Measurements from ENCODE around the gene KDELR1. TPM values are rescaled to one million over a fixed set of nuclear protein-coding genes. Genes with fewer than 3 reads are reported as not detected.

KDELR1 gene
- polyA plus RNA-seq, 1 experiment, result 273 TPM

DNA sequence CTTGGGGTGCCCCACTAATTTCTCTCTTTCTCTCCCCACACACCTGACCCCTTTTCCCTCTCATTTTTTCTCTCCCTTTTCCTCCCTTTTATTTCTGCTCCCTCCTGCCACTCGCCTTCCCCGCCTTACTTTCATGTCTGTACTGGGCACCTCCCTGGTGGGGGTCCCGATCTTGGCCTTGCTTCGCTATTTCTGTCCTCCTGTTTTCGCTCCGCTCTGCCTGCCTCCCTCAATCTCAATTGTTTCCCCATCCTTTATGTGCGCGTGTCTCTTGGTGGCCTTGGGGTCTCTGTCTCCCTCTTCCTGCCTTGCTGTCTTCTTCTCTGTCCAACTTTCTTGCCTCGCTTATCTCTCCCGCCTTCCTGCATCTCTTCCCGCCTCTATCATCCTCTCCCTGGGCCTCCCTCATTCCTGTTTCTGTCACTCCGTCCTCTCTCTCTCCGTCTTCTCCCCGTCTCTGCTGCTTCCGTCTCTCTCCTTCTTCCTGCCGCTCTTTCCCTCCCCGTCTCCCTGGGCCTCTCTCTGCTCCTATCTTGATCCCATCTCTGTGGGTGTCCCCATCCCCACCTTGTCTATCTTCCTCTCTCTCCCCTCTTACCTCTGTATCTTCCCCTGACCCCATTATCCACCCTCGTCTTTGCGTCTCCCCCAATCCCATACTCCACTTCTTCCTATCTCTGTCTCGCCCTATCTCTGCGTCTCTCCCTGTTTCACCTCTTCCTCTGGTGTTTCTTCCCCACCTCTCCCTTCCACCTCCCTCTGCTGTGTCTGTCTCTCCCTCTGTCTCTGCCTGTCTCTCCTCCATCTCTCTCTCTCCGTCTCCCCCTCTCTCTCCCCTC is 6.1 kb upstream of the KDELR1 start:
- TF ChIP-seq, protein P1, sequence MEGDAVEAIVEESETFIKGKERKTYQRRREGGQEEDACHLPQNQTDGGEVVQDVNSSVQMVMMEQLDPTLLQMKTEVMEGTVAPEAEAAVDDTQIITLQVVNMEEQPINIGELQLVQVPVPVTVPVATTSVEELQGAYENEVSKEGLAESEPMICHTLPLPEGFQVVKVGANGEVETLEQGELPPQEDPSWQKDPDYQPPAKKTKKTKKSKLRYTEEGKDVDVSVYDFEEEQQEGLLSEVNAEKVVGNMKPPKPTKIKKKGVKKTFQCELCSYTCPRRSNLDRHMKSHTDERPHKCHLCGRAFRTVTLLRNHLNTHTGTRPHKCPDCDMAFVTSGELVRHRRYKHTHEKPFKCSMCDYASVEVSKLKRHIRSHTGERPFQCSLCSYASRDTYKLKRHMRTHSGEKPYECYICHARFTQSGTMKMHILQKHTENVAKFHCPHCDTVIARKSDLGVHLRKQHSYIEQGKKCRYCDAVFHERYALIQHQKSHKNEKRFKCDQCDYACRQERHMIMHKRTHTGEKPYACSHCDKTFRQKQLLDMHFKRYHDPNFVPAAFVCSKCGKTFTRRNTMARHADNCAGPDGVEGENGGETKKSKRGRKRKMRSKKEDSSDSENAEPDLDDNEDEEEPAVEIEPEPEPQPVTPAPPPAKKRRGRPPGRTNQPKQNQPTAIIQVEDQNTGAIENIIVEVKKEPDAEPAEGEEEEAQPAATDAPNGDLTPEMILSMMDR (IDR thresholded peaks at IDR 0.05; ENCODE audit: insufficient read depth, low read depth, low read length), result no peak
- DNase-seq (ENCODE audit: low read depth), result no peak
- Histone ChIP-seq H3K4me3 (ENCODE audit: low read depth, low read length) (peak overlapping the region; percentile 60), H3K36me3 (ENCODE audit: control insufficient read depth, insufficient read depth, low read length) (no peaks in the 10 kb centered on the region), H3K27me3 (ENCODE audit: control insufficient read depth, insufficient read depth, low read length) (peaks cover 4% of the 10 kb centered on the region; the same call in 1 of the 2 replicates)
- POLR2A ChIA-PET, result no interaction called here
- CTCF ChIA-PET, result no interaction called here

DNA sequence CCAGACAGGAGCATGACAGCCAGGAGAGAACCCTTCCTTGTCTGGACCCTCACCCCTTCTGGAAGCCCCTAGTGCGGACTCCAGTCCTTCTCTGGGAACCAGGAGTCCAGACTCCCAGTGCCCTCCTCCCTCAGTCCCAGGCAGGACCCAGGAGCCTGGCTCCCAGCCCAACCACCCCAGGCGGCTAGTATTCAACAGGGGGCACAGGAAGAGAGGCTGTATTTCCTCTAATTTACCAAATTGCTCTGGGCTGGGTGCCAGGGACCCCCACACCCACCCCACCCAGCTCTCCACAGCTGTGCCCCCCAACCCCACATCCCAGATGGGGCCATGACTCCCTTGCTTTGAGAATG is 5.4 kb upstream of the KDELR1 start:
- ChIA-PET CTCF (no interaction called here), POLR2A (no interaction called here)
- Histone ChIP-seq H3K36me3 (ENCODE audit: control insufficient read depth, insufficient read depth, low read length) (no peaks in the 10 kb centered on the region), H3K4me3 (ENCODE audit: low read depth, low read length) (no peak overlapping the region), H3K27me3 (ENCODE audit: control insufficient read depth, insufficient read depth, low read length) (peaks cover 4% of the 10 kb centered on the region; the same call in 1 of the 2 replicates)
- no peak for DNase-seq (ENCODE audit: low read depth)
- TF ChIP-seq, protein P1 (IDR thresholded peaks at IDR 0.05; ENCODE audit: insufficient read depth, low read depth, low read length), result no peak

DNA sequence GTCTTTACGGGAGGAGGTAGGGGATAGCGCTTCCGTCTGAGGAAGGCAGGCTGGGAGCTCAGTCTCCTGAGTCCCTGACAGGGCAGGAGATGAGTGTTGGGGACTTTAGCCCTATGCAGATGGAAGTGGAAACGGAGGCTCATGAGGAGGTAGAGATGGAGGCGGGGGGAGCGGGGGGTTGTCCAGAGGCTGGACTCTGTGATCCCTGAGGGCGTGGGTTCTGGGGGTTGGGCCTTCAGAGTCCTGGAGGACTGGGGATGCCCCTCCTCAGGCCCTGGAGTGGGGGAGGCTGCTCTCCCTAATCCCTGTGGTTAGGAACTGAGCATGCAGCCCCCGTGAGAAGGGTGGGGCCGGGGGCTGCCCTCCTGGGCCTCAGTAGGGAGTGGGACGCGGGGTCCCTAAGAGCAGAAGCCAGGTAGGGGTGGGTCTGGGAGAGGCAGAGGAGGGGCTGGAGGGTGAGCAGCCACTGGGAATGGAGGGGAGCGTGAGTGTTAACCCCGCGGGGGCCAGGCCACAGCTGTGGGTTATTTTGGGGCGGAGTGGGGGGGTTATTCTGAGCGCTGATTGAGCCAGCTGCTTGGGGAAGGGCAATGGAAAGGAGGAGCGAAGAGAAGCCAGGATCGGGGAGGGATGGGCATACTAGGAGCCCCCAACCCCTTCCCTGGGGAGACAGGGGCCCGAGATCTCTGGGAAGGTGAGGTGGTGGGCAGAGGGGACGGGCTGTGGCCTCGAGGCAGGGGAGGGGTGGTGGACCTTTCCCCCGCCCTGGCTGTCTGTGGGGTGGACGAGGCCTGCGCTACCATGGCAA is 4.9 kb upstream of the KDELR1 start:
- POLR2A ChIA-PET, result no interaction called here
- TF ChIP-seq, protein P1 (IDR thresholded peaks at IDR 0.05; ENCODE audit: insufficient read depth, low read depth, low read length), result no peak
- no peak overlapping the region for H3K4me3 ChIP-seq (ENCODE audit: low read depth, low read length)
- peaks cover 4% of the 10 kb centered on the region; the same call in 1 of the 2 replicates for H3K27me3 ChIP-seq (ENCODE audit: control insufficient read depth, insufficient read depth, low read length)
- CTCF ChIA-PET, result interaction anchor here (0.8 to 1.5 kb wide), 2 partner anchors 15 to 93 kb away, joined by 3 read pairs; no protein-coding TSS in a partner anchor
- H3K36me3 ChIP-seq (ENCODE audit: control insufficient read depth, insufficient read depth, low read length), result no peaks in the 10 kb centered on the region
- no peak for DNase-seq (ENCODE audit: low read depth)

DNA sequence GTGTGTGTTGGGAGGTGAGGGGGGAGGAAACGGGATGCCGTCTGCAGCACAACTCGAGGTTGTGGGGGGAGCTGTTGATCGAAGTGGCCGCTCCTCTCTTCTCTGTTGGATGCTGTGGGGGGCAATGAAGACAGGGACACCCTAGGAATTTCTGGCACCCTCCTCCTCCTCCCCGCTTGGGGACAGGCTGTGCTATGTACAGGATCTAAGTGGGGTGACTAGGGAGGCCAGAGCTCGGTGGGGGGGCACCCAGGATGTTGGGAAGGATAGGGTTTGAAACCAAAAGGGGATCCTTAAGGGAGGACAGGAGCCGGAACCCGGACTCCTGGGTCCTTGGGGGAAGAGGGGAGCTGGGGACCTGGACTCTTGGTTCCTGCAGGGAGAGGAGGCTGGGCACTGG is 4.1 kb upstream of the KDELR1 start:
- Histone ChIP-seq H3K36me3 (ENCODE audit: control insufficient read depth, insufficient read depth, low read length) (no peaks in the 10 kb centered on the region), H3K27me3 (ENCODE audit: control insufficient read depth, insufficient read depth, low read length) (peaks cover 4% of the 10 kb centered on the region; the same call in 1 of the 2 replicates), H3K4me3 (ENCODE audit: low read depth, low read length) (no peak overlapping the region)
- ChIA-PET CTCF (interaction anchor here (0.7 to 1.5 kb wide), 3 partner anchors 15 to 211 kb away, joined by 3 to 4 read pairs (median 3); no protein-coding TSS in a partner anchor), POLR2A (interaction anchor here (0.6 kb wide), 1 partner anchor 28 kb away, joined by 8 read pairs; no protein-coding TSS in a partner anchor)
- DNase-seq (ENCODE audit: low read depth), result no peak
- TF ChIP-seq, protein P1 (IDR thresholded peaks at IDR 0.05; ENCODE audit: insufficient read depth, low read depth, low read length), result no peak

DNA sequence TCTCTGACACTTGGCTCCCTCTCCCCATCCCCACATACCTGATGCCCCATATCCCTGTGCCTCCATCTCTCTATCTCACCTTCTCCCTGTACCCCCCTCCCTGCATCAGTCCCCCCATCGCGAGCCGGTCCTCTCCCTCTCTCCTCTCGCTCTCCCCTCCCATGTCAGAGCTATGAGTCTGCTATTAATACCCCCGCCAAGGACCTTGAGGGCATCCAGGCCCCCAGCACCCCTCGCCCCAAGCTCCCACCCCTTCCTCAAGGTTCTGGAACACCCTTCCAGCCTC is 3.8 kb upstream of the KDELR1 start:
- POLR2A ChIA-PET, result interaction anchor here (0.6 kb wide), 1 partner anchor 27 kb away, joined by 8 read pairs; no protein-coding TSS in a partner anchor
- peaks cover 4% of the 10 kb centered on the region; the same call in 1 of the 2 replicates for H3K27me3 ChIP-seq (ENCODE audit: control insufficient read depth, insufficient read depth, low read length)
- H3K4me3 ChIP-seq (ENCODE audit: low read depth, low read length), result no peak overlapping the region
- CTCF ChIA-PET, result interaction anchor here (0.7 to 1.5 kb wide), 3 partner anchors 14 to 211 kb away, joined by 3 to 4 read pairs (median 3); no protein-coding TSS in a partner anchor
- TF ChIP-seq, protein P1 (IDR thresholded peaks at IDR 0.05; ENCODE audit: insufficient read depth, low read depth, low read length), result no peak
- H3K36me3 ChIP-seq (ENCODE audit: control insufficient read depth, insufficient read depth, low read length), result no peaks in the 10 kb centered on the region
- no peak for DNase-seq (ENCODE audit: low read depth)
